Measurements from ENCODE around the gene DCLRE1C.

Gene DCLRE1C

GRCh38 chr10:14971867-14972448 is 18.1 kb upstream of the DCLRE1C start:
- no peak for FAIRE-seq
- no peak for DNase-seq (ENCODE audit: insufficient read length, low spot score)
- peak; percentile 48 for TF ChIP-seq CTCF (IDR thresholded peaks at IDR 0.05; ENCODE audit: insufficient read depth, missing control alignments)

- FAIRE-seq (no peak), DNase-seq (ENCODE audit: insufficient read length, low spot score) (no peak)
- no peak for TF ChIP-seq CTCF (IDR thresholded peaks at IDR 0.05; ENCODE audit: insufficient read depth, missing control alignments)
Measured at GRCh38 chr10:14967897-14968296, 14.0 kb upstream of the DCLRE1C start.

GRCh38 chr10:14959221-14960057 is 5.5 kb upstream of the DCLRE1C start, which contains the start of gene MEIG1:
TSS of gene MEIG1 (plus strand) at chr10:14959388. CDS start at chr10:14966469, 7,081 bp downstream.
- FAIRE-seq: no peak
- TF ChIP-seq CTCF (IDR thresholded peaks at IDR 0.05; ENCODE audit: insufficient read depth, missing control alignments): no peak
- DNase-seq (ENCODE audit: insufficient read length, low spot score): peak; percentile 70

- TF ChIP-seq CTCF (IDR thresholded peaks at IDR 0.05; ENCODE audit: insufficient read depth, missing control alignments): no peak
- FAIRE-seq: no peak
- no peak for DNase-seq (ENCODE audit: insufficient read length, low spot score)
Measured at GRCh38 chr10:14958872-14959220, 5.0 kb upstream of the DCLRE1C start.

- no peak for TF ChIP-seq CTCF (IDR thresholded peaks at IDR 0.05; ENCODE audit: insufficient read depth, missing control alignments)
- no peak for FAIRE-seq
Measured at GRCh38 chr10:14954934-14955333, 1.0 kb upstream of the DCLRE1C start.

GRCh38 chr10:14953424-14954000 is 384 bp downstream of the DCLRE1C start:
- no peak for TF ChIP-seq CTCF (IDR thresholded peaks at IDR 0.05; ENCODE audit: insufficient read depth, missing control alignments)
- DNase-seq (ENCODE audit: insufficient read length, low spot score): no peak
- no peak for FAIRE-seq

More at GRCh38 chr10:14954934-14955333, 1.0 kb upstream of the DCLRE1C start:
- no peak for DNase-seq (ENCODE audit: insufficient read length, low spot score)

Data from D721Med (cell line).